Uterus (tissue), 4 donors: ENCODE data around the gene TMEM115. TPM values are rescaled to one million over a fixed set of nuclear protein-coding genes. Genes with fewer than 3 reads are reported as not detected.

Source experiments
- DNase-seq, 2 donors: peaks; one replicate each; pipeline ENCODE4 v3.0.0-alpha.2; 2019 to 2020
- H3K27ac ChIP-seq, 2 donors: fragments of 200-600 bp; sonication (generic); 1 replicate in 1 of 2; 2 replicates in 1 of 2; pipeline ENCODE4 v1.5.1; 2016 to 2018
- H3K27me3 ChIP-seq, 2 donors: fragments of 200-600 bp; sonication (generic); one replicate each; pipeline ENCODE4 v1.5.1; 2018 to 2019; ENCODE audit warnings: control low read depth in 1 of 2
- H3K36me3 ChIP-seq, 2 donors: fragments of 200-600 bp; sonication (generic); one replicate each; pipeline ENCODE4 v1.5.1; 2019; ENCODE audit warnings: control low read depth in 1 of 2
- H3K4me1 ChIP-seq, 2 donors: fragments of 200-600 bp; sonication (generic); one replicate each; pipeline ENCODE4 v1.5.1; 2018 to 2019; ENCODE audit warnings: control low read depth in 1 of 2
- H3K4me3 ChIP-seq, 2 donors: fragments of 200-600 bp; sonication (generic); 1 replicate in 1 of 2; 2 replicates in 1 of 2; pipeline ENCODE4 v1.5.1; 2018 to 2019; ENCODE audit warnings: mild to moderate bottlenecking in 1 of 2
- H3K9me3 ChIP-seq, 2 donors: fragments of 200-600 bp; sonication (generic); one replicate each; pipeline ENCODE4 v1.5.1; 2019; ENCODE audit warnings: control low read depth in 1 of 2
- POLR2A ChIP-seq, 2 donors: fragments of 450-650 bp; IDR thresholded peaks; one replicate each; pipeline ENCODE4 v1.6.1; 2016; ENCODE audit warnings: antibody characterized with exemption in 2 of 2, mild to moderate bottlenecking in 1 of 2, moderate library complexity in 1 of 2
- intact Hi-C: fragments of 100-400 bp; cut with DNase I; formaldehyde crosslinking; loops from one replicate; pipeline ENCODE4 v1.15.1; 2023; ENCODE audit warnings: low total_unique reads
- total RNA-seq, 4 donors: library from RNA; depleted of rRNA in 3 of 4; stranded (reverse); fragments of >200 nt in 3 of 4; gene quantifications; one replicate each; pipeline versions ENCODE4 v1.1.0 to v1.2.4, GENCODE V29; 2014 to 2023
- TF ChIP-seq, protein P1 (sequence below), 4 experiments: fragments of 200-600 bp in 2 of 4; fragments of 450-650 bp in 2 of 4; sonication (generic) in 2 of 4; IDR thresholded peaks; one replicate each; pipeline ENCODE4 v1.5.1; 2016 to 2019; ENCODE audit warnings: antibody characterized with exemption in 4 of 4, mild to moderate bottlenecking in 2 of 4, moderate library complexity in 1 of 4
- donor health status: DM: yes; HTN: yes; CAD: no.

The TMEM115 gene
- total RNA-seq, 4 donors from 2014 or later: 24.1 to 61.7 (median 37.0) TPM

DNA sequence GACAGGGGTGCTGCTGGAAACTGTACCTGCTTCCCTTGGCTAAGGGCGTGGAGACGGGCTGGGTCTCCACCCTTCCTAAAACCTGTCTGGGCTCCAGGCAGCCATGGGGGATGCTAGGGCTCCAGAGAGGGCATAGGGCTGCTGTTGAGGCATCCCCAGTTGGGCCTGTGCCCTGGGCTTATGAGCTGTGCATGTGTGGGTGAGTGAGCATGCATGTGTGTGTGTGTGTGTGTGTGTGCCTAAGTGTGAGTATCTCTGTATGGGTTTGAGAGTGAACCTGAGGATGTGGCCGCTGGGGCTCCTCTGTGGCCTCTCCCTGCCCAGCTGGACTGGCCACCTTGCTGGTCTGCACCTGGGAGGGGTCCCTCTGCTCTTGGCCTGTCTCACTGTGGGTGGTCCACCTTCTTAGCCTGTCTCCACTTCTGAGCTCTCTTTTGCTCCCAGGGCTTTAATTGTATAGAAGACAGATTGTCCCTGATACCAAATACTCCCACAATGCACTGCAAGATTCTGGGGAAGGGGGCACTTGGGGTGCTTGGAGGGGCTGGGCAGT, 11.9 kb upstream of the TMEM115 start:
- Histone ChIP-seq H3K4me3 (no peak overlapping the region), H3K4me1 (no peaks in the 10 kb centered on the region), H3K27ac (no peak overlapping the region), H3K9me3 (no peaks in the 10 kb centered on the region), H3K27me3 (no peaks in the 10 kb centered on the region), H3K36me3 (no peaks in the 10 kb centered on the region)
- DNase-seq: no peak
- TF ChIP-seq, protein P1, sequence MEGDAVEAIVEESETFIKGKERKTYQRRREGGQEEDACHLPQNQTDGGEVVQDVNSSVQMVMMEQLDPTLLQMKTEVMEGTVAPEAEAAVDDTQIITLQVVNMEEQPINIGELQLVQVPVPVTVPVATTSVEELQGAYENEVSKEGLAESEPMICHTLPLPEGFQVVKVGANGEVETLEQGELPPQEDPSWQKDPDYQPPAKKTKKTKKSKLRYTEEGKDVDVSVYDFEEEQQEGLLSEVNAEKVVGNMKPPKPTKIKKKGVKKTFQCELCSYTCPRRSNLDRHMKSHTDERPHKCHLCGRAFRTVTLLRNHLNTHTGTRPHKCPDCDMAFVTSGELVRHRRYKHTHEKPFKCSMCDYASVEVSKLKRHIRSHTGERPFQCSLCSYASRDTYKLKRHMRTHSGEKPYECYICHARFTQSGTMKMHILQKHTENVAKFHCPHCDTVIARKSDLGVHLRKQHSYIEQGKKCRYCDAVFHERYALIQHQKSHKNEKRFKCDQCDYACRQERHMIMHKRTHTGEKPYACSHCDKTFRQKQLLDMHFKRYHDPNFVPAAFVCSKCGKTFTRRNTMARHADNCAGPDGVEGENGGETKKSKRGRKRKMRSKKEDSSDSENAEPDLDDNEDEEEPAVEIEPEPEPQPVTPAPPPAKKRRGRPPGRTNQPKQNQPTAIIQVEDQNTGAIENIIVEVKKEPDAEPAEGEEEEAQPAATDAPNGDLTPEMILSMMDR (IDR thresholded peaks at IDR 0.05): no peak
- TF ChIP-seq POLR2A (IDR thresholded peaks at IDR 0.05): no peak
- intact Hi-C loops: loop anchor here (10.0 kb wide), 1 partner anchor 174 kb away; no protein-coding TSS in a partner anchor

DNA sequence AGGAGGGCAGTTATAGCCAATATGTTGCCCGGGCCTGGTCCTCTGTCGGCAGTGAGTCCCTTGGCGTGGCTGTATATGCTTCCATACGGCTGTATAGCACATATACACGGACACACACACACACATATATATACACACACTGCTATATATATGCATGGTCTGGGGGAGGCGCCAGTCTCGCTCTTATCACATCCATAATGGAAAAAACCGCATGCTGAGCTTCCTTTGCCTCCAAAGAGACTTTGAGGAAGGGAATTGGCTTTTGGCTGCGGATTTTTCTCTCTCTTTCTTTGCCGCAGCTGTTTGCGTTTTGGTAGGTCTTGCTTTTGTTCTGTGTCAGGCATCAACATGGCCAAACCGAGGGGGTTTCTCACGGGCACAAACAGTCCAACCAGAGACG, 11.3 kb upstream of the TMEM115 start:
- Histone ChIP-seq H3K36me3 (no peaks in the 10 kb centered on the region), H3K27ac (no peak overlapping the region), H3K4me3 (no peak overlapping the region), H3K9me3 (no peaks in the 10 kb centered on the region), H3K27me3 (no peaks in the 10 kb centered on the region), H3K4me1 (no peaks in the 10 kb centered on the region)
- no peak for DNase-seq
- intact Hi-C loops: loop anchor here (10.0 kb wide), 1 partner anchor 174 kb away; no protein-coding TSS in a partner anchor
- TF ChIP-seq, protein P1 (IDR thresholded peaks at IDR 0.05): no peak
- TF ChIP-seq POLR2A (IDR thresholded peaks at IDR 0.05): no peak

DNA sequence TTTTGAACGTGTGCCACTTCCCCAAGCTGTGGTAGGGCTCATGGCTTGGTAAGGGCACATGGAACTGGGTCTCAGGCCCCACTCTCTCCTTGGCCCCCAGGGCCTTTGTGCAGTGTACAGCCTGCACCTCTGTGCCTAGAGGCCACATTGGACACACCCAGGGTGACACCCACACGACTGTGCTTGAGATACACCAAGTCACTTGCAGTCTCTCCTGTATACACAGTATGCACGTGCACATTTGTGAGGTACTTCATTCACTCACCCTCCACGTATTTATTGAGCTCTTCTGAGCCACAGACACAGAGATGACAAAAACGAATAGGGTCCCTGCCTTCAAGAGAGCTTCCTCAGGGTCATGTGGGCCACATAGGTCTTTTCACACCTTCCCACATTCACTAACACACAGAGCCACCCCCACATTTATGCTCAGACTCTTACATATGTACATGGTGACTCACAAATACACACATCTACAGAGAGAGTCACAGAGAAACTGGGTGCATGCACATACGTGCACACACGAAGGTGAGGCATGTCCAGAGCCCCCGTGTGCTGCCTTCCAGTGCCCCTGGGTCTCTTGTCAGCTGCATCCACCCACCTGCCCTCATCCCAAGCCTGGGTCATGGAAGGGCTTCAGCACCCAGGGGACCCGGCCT, 9.8 kb upstream of the TMEM115 start:
- no peak for DNase-seq
- H3K36me3 ChIP-seq: no peaks in the 10 kb centered on the region
- H3K27me3 ChIP-seq: no peaks in the 10 kb centered on the region
- TF ChIP-seq, protein P1 (IDR thresholded peaks at IDR 0.05): no peak
- TF ChIP-seq POLR2A (IDR thresholded peaks at IDR 0.05): no peak
- intact Hi-C loops: no loop called here
- no peak overlapping the region for H3K27ac ChIP-seq
- no peaks in the 10 kb centered on the region for H3K9me3 ChIP-seq
- peaks cover 0 to 6% of the 10 kb centered on the region in 2 donors for H3K4me1 ChIP-seq
- no peak overlapping the region for H3K4me3 ChIP-seq

DNA sequence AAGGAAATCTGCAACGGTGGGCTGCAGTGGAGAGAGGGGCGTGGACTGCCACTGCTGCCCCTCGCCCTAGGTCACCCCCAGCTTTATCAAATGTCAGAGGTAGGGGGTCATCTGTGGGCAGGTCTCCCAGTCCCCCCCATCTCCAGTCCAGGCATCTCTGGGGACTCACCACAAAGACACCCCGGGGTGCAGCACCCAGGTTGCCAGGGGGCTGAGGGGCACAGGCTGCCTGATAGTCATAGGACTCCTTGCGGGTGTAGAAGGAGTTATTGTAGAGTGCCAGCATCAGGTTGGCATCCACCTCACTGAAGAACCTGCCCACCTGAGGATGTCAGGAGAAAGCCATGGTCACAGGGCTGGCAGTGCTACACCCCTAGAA, 6.5 kb upstream of the TMEM115 start:
- no peaks in the 10 kb centered on the region for H3K27me3 ChIP-seq
- peak overlapping the region in 1 of 2 donors; percentile 64 for H3K4me3 ChIP-seq
- H3K27ac ChIP-seq: no peak overlapping the region
- no peaks in the 10 kb centered on the region for H3K36me3 ChIP-seq
- TF ChIP-seq, protein P1 (IDR thresholded peaks at IDR 0.05): no peak
- TF ChIP-seq POLR2A (IDR thresholded peaks at IDR 0.05): no peak
- no peaks in the 10 kb centered on the region for H3K9me3 ChIP-seq
- H3K4me1 ChIP-seq: peaks cover 0 to 6% of the 10 kb centered on the region in 2 donors
- DNase-seq: no peak
- intact Hi-C loops: no loop called here

DNA sequence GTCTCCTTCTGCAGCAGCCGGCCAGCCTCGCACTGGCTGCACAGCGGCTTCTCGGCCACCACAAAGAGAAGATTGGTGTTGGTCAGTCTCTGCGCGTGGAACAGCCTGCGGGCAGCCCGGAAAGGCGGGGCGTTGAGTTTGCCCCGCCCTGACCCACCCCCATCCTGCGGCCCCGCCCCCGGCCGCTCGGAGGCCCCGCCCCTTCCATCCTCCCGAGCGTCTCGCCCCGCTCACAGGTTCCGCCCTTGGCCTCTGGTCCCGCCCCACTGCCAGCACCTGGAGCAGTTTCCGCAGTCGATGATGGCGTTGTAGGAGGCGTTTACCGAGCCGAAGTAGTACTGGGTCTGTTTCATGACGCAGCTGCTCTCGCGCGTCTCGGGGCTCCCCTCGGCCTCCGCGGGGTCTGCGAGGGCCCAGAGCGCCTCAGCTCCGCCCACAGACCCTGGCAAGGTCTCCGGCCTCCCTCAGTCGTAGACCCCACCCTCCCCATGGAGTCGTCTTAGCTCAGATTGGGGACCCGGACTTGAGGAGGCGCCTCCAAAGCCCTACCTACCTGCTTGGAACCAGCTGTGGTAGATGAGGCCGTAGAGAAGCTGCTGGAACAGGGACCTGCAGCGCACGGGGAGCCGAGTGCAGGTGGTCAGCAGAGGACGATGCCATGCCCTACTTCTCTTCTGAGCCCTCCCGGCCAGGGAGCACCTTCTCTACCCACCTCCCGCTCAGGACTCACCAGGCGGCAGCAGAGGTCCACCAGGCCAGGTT, 5.9 kb upstream of the TMEM115 start:
- intact Hi-C loops: no loop called here
- Histone ChIP-seq H3K4me3 (peak overlapping the region; percentile 41 to 64), H3K9me3 (no peaks in the 10 kb centered on the region), H3K27ac (peak overlapping the region; percentile 30 to 75), H3K36me3 (no peaks in the 10 kb centered on the region), H3K27me3 (no peaks in the 10 kb centered on the region), H3K4me1 (peaks cover 0 to 6% of the 10 kb centered on the region in 2 donors)
- DNase-seq: peak; percentile 86 to 88
- peak in 1 of 2 donors; percentile 26 for TF ChIP-seq POLR2A (IDR thresholded peaks at IDR 0.05)
- TF ChIP-seq, protein P1 (IDR thresholded peaks at IDR 0.05): no peak
